Ascending aorta (tissue), 2 donors: ENCODE data around the gene KCTD11. TPM values are rescaled to one million over a fixed set of nuclear protein-coding genes. Genes with fewer than 3 reads are reported as not detected.

Experiments used
- DNase-seq, 2 donors: peaks; one replicate each; pipeline ENCODE4 v3.0.0-alpha.2; 2019; ENCODE audit warnings: low spot score in 2 of 2
- H3K27ac ChIP-seq, 2 donors: fragments of 200-600 bp; sonication (generic); one replicate each; pipeline ENCODE4 v1.5.1; 2016 to 2017; ENCODE audit warnings: mild to moderate bottlenecking in 1 of 2
- H3K27me3 ChIP-seq: fragments of 200-600 bp; sonication (generic); one replicate; pipeline ENCODE4 v1.5.1; 2017
- H3K36me3 ChIP-seq, 2 donors: fragments of 200-600 bp; sonication (generic); one replicate each; pipeline ENCODE4 v1.5.1; 2016
- H3K4me1 ChIP-seq, 2 donors: fragments of 200-600 bp; sonication (generic); one replicate each; pipeline ENCODE4 v1.5.1; 2016 to 2017; ENCODE audit warnings: mild to moderate bottlenecking in 1 of 2
- H3K4me3 ChIP-seq, 2 donors: fragments of 200-600 bp; sonication (generic); one replicate each; pipeline ENCODE4 v1.5.1; 2016 to 2017; ENCODE audit warnings: mild to moderate bottlenecking in 1 of 2
- H3K9me3 ChIP-seq, 2 donors: fragments of 200-600 bp; sonication (generic); one replicate each; pipeline ENCODE4 v1.5.1; 2016
- CTCF ChIP-seq, 3 experiments: fragments of 200-600 bp in 2 of 3; fragments of 450-650 bp in 1 of 3; sonication (generic) in 2 of 3; IDR thresholded peaks; one replicate each; pipeline ENCODE4 v1.5.1; 2016 to 2019; ENCODE audit warnings: antibody characterized with exemption in 3 of 3, mild to moderate bottlenecking in 1 of 3, moderate library complexity in 1 of 3
- intact Hi-C: fragments of 100-400 bp; cut with DNase I; formaldehyde crosslinking; loops from one replicate; pipeline ENCODE4 v1.15.1; 2023
- total RNA-seq: library from RNA; depleted of rRNA; stranded (reverse); fragments of >200 nt; gene quantifications from one replicate; pipeline ENCODE4 v1.1.0, GENCODE V29; 2016

The KCTD11 gene
- total RNA-seq, 1 donor from 2014 or later, result 14.6 TPM

- peak overlapping the region; percentile 93 to 95 for H3K27ac ChIP-seq
- no peak for DNase-seq
- peaks cover 66 to 67% of the 10 kb centered on the region in 2 donors for H3K36me3 ChIP-seq
- no peaks in the 10 kb centered on the region for H3K9me3 ChIP-seq
- intact Hi-C loops, result no loop called here
- no peak for TF ChIP-seq CTCF (IDR thresholded peaks at IDR 0.05)
- H3K4me1 ChIP-seq, result peaks cover 13 to 41% of the 10 kb centered on the region in 2 donors
- no peaks in the 10 kb centered on the region for H3K27me3 ChIP-seq
- H3K4me3 ChIP-seq, result peak overlapping the region; percentile 81 to 88
Measured at GRCh38 chr17:7313890-7314718, 37.9 kb upstream of the KCTD11 start.

GRCh38 chr17:7314719-7315569 is 37.0 kb upstream of the KCTD11 start, which contains the start of gene GPS2:
TSS of gene GPS2 (minus strand) at chr17:7315360. CDS start at chr17:7315052, 308 bp downstream.
- Histone ChIP-seq H3K4me1 (peaks cover 10 to 33% of the 10 kb centered on the region in 2 donors), H3K27ac (peak within 1 kb of the TSS; percentile 93 to 95), H3K9me3 (no peaks in the 10 kb centered on the region), H3K4me3 (peak within 1 kb of the TSS; percentile 81 to 88), H3K36me3 (peaks cover 60 to 64% of the 10 kb centered on the region in 2 donors), H3K27me3 (no peaks in the 10 kb centered on the region)
- no peak for TF ChIP-seq CTCF (IDR thresholded peaks at IDR 0.05)
- DNase-seq, result peak; percentile 61 to 96
- intact Hi-C loops, result loop anchor here (1.0 kb wide), 1 partner anchor 14 kb away; the partner anchor contains the start of gene NEURL4

- H3K4me1 ChIP-seq, result peaks cover 10 to 25% of the 10 kb centered on the region in 2 donors
- H3K27me3 ChIP-seq, result no peaks in the 10 kb centered on the region
- DNase-seq, result no peak
- H3K36me3 ChIP-seq, result peaks cover 60 to 63% of the 10 kb centered on the region in 2 donors
- peak overlapping the region; percentile 81 to 88 for H3K4me3 ChIP-seq
- H3K27ac ChIP-seq, result peak overlapping the region; percentile 93 to 95
- no peak for TF ChIP-seq CTCF (IDR thresholded peaks at IDR 0.05)
- H3K9me3 ChIP-seq, result no peaks in the 10 kb centered on the region
- intact Hi-C loops, result loop anchor here (1.0 kb wide), 1 partner anchor 14 kb away; the partner anchor contains the start of gene NEURL4
Measured at GRCh38 chr17:7315570-7316235, 36.3 kb upstream of the KCTD11 start.

- no peak for TF ChIP-seq CTCF (IDR thresholded peaks at IDR 0.05)
- Histone ChIP-seq H3K27me3 (no peaks in the 10 kb centered on the region), H3K27ac (no peak overlapping the region), H3K36me3 (peaks cover 60 to 63% of the 10 kb centered on the region in 2 donors), H3K4me1 (peaks cover 10 to 24% of the 10 kb centered on the region in 2 donors), H3K4me3 (no peak overlapping the region), H3K9me3 (no peaks in the 10 kb centered on the region)
- intact Hi-C loops, result no loop called here
- DNase-seq, result no peak
Measured at GRCh38 chr17:7317161-7317803, 34.7 kb upstream of the KCTD11 start.
